NT2/D1 (cell line): Measurements from ENCODE around the gene LTB4R2.

Experiments used
- SUZ12 ChIP-seq: IDR thresholded peaks from 2 replicates; pipeline ENCODE4 v1.6.1; 2011; ENCODE audit not compliant: insufficient read length, insufficient read depth; ENCODE audit errors: extremely low read depth
- ZNF274 ChIP-seq: IDR thresholded peaks from 2 replicates; pipeline ENCODE4 v1.6.1; 2011; ENCODE audit warnings: mild to moderate bottlenecking, low read depth, low read length

DNA sequence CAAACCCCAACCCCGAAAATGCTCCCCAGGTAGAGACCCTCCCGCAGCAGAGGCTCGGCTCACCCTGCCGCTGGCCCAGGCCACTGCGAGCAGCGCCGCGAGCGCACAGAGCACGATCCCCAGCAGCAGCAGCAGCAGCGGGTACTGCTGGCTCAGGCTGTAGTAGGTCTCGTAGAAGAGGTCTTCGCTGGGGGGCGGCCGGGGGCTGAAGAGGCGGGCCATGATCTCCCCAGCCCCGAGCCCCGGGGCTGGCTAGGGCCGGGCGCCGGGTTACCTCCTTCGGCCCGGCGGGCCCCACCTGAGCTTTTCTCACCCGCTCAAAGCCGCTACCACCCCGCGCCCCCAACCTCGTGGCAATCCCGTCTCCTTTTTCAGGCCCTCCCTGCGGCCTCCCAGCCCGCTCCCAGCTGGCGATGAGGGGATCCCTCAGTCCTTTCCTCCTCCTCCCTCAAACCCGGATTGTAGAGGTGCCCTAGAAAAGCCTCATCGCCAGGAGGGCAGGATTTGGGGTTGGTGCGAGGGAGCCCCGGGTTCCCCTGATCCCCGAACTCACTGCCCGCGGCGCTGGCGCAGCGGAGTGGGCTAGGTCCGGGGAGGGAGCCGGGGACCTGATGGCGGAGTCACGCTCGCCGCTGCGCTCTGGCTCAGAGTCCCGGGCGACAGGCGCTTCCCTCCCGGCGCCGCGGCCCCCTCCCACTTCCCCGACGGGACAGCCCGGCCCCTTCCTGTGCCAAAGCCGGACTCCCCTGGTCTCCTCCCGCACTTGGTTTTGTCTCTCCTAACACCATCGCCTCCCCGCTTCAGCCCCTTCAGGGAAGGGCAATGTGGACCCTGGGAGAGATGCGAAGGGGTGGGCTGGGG lies 24.7 kb downstream of the LTB4R2 start, which contains the start of gene ADCY4:
- no peak for TF ChIP-seq ZNF274
- no peak for TF ChIP-seq SUZ12
